Panc1 (cell line): ENCODE measurements around the gene ANKRD40. TPM values are rescaled to one million over a fixed set of nuclear protein-coding genes. Genes with fewer than 3 reads are reported as not detected.

Experiments used
- ATAC-seq: fragments of 200-7000 bp; cut with Tn5 transposase; 2 replicates; pipeline ENCODE4 v1.9.1; 2020; ENCODE audit warnings: mild to moderate bottlenecking, moderate library complexity
- BruUV-seq: library from RNA; stranded (reverse); fragments of 400-500 nt; replicated peaks from 2 replicates; lab custom pipeline; 2021; lab: Mats Ljungman, UMichigan
- CTCF ChIA-PET: fragments of 300-600 bp; sonication (Branson Sonifier 250); formaldehyde crosslinking; loops from one replicate; lab custom pipeline; 2022; ENCODE audit warnings: antibody characterized with exemption; lab: Charles Lee
- POLR2A ChIA-PET: fragments of 300-600 bp; sonication (Branson Sonifier 250); formaldehyde crosslinking; loops from one replicate; lab custom pipeline; 2022; ENCODE audit warnings: antibody characterized with exemption; lab: Charles Lee
- DNase-seq: peaks from one replicate; pipeline ENCODE4 v3.0.0-alpha.2; 2010; ENCODE audit warnings: low read depth, low spot score
- H3K27ac ChIP-seq: 2 replicates; pipeline ENCODE4 v1.5.1; 2011; ENCODE audit warnings: mild to moderate bottlenecking, low read length, inconsistent platforms
- H3K27me3 ChIP-seq: fragments of 200-500 bp; sonication (Bioruptor generic); 2 replicates; pipeline ENCODE4 v1.6.0; 2014; ENCODE audit warnings: low read length, inconsistent platforms; ENCODE audit not compliant: control insufficient read depth, insufficient read depth
- H3K36me3 ChIP-seq: fragments of 200-500 bp; sonication (Bioruptor generic); 2 replicates; pipeline ENCODE4 v1.5.1; 2014; ENCODE audit warnings: inconsistent platforms, mild to moderate bottlenecking, low read length, moderate library complexity; ENCODE audit not compliant: control insufficient read depth, insufficient read depth
- H3K4me1 ChIP-seq: 2 replicates; pipeline ENCODE4 v1.5.1; 2011; ENCODE audit warnings: inconsistent platforms, mild to moderate bottlenecking, low read length, moderate library complexity; ENCODE audit not compliant: control insufficient read depth, insufficient read depth
- H3K4me3 ChIP-seq, 2 experiments: 2 replicates each; pipeline ENCODE4 v1.5.1; 2011 to 2012; ENCODE audit warnings: low read depth in 2 of 2, low read length in 2 of 2, mild to moderate bottlenecking in 2 of 2, inconsistent platforms in 1 of 2, moderate library complexity in 1 of 2
- H3K9me3 ChIP-seq: fragments of 200-500 bp; sonication (Bioruptor generic); 2 replicates; pipeline ENCODE4 v1.5.1; 2014; ENCODE audit warnings: low read depth, mild to moderate bottlenecking, inconsistent platforms, low read length, moderate library complexity; ENCODE audit not compliant: control insufficient read depth, insufficient read depth
- CTCF ChIP-seq: fragments of 450-650 bp; IDR thresholded peaks from 2 replicates; pipeline ENCODE4 v1.5.1; 2017; ENCODE audit warnings: mild to moderate bottlenecking
- POLR2AphosphoS5 ChIP-seq: IDR thresholded peaks from 2 replicates; pipeline ENCODE4 v1.6.1; 2012; ENCODE audit warnings: mild to moderate bottlenecking, low read depth, low read length, moderate library complexity
- REST ChIP-seq, 2 experiments: IDR thresholded peaks; 2 replicates each; pipeline ENCODE4 v1.6.1; 2011 to 2012; ENCODE audit warnings: low read depth in 2 of 2, control low read depth in 1 of 2, low read length in 1 of 2, mild to moderate bottlenecking in 1 of 2, moderate library complexity in 1 of 2; ENCODE audit not compliant: insufficient read depth in 1 of 2
- SIN3A ChIP-seq: IDR thresholded peaks from 2 replicates; pipeline ENCODE4 v1.6.1; 2012; ENCODE audit warnings: low read depth, mild to moderate bottlenecking, low read length, moderate library complexity, borderline replicate concordance; ENCODE audit not compliant: insufficient read depth
- TCF7L2 ChIP-seq: IDR thresholded peaks from 2 replicates; pipeline ENCODE4 v1.6.1; 2011; ENCODE audit warnings: mild to moderate bottlenecking, low read depth, low read length, inconsistent platforms
- in situ Hi-C: cut with HindIII; loops from 2 replicates; pipeline ENCODE4 v1.10.0; 2016; ENCODE audit warnings: low sequenced_read_pairs, low pct_unique_long_range_greater_than_20kb
- intact Hi-C: fragments of 100-400 bp; cut with micrococcal nuclease; formaldehyde crosslinking; loops from one replicate; pipeline ENCODE4 v1.10.0; 2022; ENCODE audit not compliant: unreplicated experiment
- total RNA-seq: library from RNA; stranded (reverse); gene quantifications from one replicate; pipeline ENCODE4 v1.2.1, GENCODE V29; 2021; ENCODE audit not compliant: unreplicated experiment

ANKRD40 gene
- total RNA-seq, 1 experiment from 2014 or later: 57.2 TPM

- Histone ChIP-seq H3K36me3 (no peaks in the 10 kb centered on the region), H3K27me3 (no peaks in the 10 kb centered on the region), H3K9me3 (no peaks in the 10 kb centered on the region), H3K4me3 (no peak overlapping the region), H3K27ac (peak overlapping the region; percentile 49; the same call in 1 of the 2 replicates), H3K4me1 (peaks cover 20% of the 10 kb centered on the region)
- in situ Hi-C loops (no loop called here), intact Hi-C loops (no loop called here)
- TF ChIP-seq CTCF (no peak), POLR2AphosphoS5 (no peak), TCF7L2 (no peak), REST (IDR thresholded peaks at IDR 0.05; ENCODE audit: insufficient read depth in 1 of 2, low read depth in 2 of 2, low read length in 1 of 2) (no peak), SIN3A (no peak)
- no peak for ATAC-seq
- no peak for DNase-seq
- no TSS peak for BruUV-seq
- POLR2A ChIA-PET: interaction anchor here (0.5 kb wide), 1 partner anchor 35 kb away, joined by 4 read pairs; no protein-coding TSS in a partner anchor
- CTCF ChIA-PET: interaction anchor here (0.6 to 1.3 kb wide), 2 partner anchors 15 to 52 kb away, joined by 3 read pairs; no protein-coding TSS in a partner anchor
These were observed 27.6 kb downstream of the ANKRD40 start for GRCh38 chr17:50680126-50680525.

DNA sequence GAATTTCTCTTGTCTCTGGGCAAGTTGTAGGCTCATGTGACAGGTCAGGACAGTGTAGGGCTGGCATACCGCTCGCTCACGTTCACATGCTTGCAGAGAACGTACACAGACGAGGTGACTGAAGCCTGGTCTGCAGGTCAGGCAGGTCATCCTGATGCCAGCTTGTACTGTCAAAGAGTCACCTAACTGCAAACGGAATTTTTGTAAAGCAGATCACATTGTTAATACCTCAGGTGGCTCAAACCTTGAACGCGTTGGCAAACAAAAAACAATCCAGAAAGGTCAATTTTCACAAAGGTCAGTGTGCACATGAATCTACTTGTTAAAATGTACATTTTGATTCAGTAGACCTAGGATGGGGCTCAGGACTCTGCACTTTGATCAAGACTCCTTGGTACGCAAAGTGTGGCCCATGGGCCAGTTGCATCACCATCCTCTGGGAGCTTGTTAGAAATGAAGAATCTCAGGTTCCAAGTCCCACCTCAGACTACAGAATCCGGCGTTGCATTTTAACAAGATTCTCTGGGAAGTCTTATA is 28.6 kb downstream of the ANKRD40 start:
- intact Hi-C loops: no loop called here
- no peak for DNase-seq
- in situ Hi-C loops: no loop called here

More for the DNA sequence above, 28.6 kb downstream of the ANKRD40 start:
- Histone ChIP-seq H3K9me3 (no peaks in the 10 kb centered on the region), H3K27me3 (no peaks in the 10 kb centered on the region), H3K36me3 (no peaks in the 10 kb centered on the region), H3K27ac (peak overlapping the region; percentile 49; the same call in 1 of the 2 replicates), H3K4me3 (no peak overlapping the region), H3K4me1 (peaks cover 9% of the 10 kb centered on the region)
- no peak for TF ChIP-seq POLR2AphosphoS5
- TF ChIP-seq REST (IDR thresholded peaks at IDR 0.05; ENCODE audit: insufficient read depth in 1 of 2, low read depth in 2 of 2, low read length in 1 of 2): no peak
- no peak for TF ChIP-seq TCF7L2
- TF ChIP-seq SIN3A: no peak
- TF ChIP-seq CTCF: no peak
- ChIA-PET CTCF (interaction anchor here (0.7 kb wide), 1 partner anchor 146 kb away, joined by 3 read pairs; no protein-coding TSS in a partner anchor), POLR2A (no interaction called here)
- TSS peak; percentile 48 for BruUV-seq
- ATAC-seq: no peak
